ENCODE measurements around the gene USP9X.

DNA sequence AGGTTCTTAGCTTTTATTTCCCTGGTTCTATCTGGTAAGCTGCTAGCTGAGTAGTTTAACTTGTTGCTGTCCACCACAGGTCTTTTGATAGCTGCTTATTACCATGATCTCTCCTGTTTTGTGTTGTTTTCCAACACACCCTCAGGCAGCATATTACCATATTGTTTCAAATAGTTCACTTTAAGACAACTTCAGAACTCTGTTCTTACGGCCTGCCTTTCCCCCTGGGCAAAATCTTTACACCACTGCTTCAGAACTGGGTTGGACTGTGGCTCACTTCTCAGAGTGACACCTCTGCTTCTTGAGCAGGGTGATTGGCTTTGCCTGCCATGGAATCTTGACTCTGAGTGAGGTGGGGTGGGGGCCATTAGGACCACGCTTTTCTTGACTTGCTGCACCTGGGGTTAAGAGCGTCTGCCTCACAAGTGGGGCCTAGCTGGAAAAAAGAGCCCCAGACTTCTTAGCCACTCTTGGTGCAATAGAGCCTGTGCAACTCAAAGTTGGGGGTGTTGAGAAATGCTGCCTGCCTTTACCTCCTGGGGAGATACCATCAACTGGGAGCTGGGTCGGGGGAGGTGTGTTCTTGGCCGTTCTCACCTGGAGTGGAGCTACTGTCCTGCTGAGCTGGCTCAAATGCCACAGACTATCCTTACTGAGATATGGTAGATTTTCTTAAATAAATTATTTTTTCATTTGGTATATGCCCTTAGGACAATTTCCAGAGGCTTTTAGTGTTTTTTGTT lies 23.4 kb downstream of the USP9X start:
- TF ChIP-seq GFI1B (tag by site-specific recombination; IDR thresholded peaks at IDR 0.05) (no peak), KLF9 (tag by site-specific recombination; IDR thresholded peaks at IDR 0.05; ENCODE audit: low read depth) (no peak), ZNF292 (tag by site-specific recombination; IDR thresholded peaks at IDR 0.05; ENCODE audit: borderline replicate concordance, low read depth) (no peak), PBX3 (CRISPR knock-in tag; IDR thresholded peaks at IDR 0.05) (no peak), YY1 (tag by site-specific recombination; IDR thresholded peaks at IDR 0.05) (no peak), ZSCAN5A (tag by site-specific recombination; IDR thresholded peaks at IDR 0.05) (no peak), ZNF302 (tag by site-specific recombination; IDR thresholded peaks at IDR 0.05; ENCODE audit: low read depth) (no peak), ZNF501 (tag by site-specific recombination; IDR thresholded peaks at IDR 0.05) (no peak), ZNF626 (tag by site-specific recombination; IDR thresholded peaks at IDR 0.05) (no peak), ZEB2 (tag by site-specific recombination; IDR thresholded peaks at IDR 0.05) (no peak), SETDB1 (IDR thresholded peaks at IDR 0.05; ENCODE audit: insufficient read length, low read length) (no peak)
- TF ChIP-seq, protein P1, sequence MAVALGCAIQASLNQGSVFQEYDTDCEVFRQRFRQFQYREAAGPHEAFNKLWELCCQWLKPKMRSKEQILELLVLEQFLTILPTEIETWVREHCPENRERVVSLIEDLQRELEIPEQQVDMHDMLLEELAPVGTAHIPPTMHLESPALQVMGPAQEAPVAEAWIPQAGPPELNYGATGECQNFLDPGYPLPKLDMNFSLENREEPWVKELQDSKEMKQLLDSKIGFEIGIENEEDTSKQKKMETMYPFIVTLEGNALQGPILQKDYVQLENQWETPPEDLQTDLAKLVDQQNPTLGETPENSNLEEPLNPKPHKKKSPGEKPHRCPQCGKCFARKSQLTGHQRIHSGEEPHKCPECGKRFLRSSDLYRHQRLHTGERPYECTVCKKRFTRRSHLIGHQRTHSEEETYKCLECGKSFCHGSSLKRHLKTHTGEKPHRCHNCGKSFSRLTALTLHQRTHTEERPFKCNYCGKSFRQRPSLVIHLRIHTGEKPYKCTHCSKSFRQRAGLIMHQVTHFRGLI (tag by site-specific recombination; IDR thresholded peaks at IDR 0.05): no peak
- TF ChIP-seq, protein P2, sequence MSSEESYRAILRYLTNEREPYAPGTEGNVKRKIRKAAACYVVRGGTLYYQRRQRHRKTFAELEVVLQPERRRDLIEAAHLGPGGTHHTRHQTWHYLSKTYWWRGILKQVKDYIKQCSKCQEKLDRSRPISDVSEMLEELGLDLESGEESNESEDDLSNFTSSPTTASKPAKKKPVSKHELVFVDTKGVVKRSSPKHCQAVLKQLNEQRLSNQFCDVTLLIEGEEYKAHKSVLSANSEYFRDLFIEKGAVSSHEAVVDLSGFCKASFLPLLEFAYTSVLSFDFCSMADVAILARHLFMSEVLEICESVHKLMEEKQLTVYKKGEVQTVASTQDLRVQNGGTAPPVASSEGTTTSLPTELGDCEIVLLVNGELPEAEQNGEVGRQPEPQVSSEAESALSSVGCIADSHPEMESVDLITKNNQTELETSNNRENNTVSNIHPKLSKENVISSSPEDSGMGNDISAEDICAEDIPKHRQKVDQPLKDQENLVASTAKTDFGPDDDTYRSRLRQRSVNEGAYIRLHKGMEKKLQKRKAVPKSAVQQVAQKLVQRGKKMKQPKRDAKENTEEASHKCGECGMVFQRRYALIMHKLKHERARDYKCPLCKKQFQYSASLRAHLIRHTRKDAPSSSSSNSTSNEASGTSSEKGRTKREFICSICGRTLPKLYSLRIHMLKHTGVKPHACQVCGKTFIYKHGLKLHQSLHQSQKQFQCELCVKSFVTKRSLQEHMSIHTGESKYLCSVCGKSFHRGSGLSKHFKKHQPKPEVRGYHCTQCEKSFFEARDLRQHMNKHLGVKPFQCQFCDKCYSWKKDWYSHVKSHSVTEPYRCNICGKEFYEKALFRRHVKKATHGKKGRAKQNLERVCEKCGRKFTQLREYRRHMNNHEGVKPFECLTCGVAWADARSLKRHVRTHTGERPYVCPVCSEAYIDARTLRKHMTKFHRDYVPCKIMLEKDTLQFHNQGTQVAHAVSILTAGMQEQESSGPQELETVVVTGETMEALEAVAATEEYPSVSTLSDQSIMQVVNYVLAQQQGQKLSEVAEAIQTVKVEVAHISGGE (tag by site-specific recombination; conservative IDR thresholded peaks at IDR 0.05; ENCODE audit: low read depth): no peak
- TF ChIP-seq, protein P3, sequence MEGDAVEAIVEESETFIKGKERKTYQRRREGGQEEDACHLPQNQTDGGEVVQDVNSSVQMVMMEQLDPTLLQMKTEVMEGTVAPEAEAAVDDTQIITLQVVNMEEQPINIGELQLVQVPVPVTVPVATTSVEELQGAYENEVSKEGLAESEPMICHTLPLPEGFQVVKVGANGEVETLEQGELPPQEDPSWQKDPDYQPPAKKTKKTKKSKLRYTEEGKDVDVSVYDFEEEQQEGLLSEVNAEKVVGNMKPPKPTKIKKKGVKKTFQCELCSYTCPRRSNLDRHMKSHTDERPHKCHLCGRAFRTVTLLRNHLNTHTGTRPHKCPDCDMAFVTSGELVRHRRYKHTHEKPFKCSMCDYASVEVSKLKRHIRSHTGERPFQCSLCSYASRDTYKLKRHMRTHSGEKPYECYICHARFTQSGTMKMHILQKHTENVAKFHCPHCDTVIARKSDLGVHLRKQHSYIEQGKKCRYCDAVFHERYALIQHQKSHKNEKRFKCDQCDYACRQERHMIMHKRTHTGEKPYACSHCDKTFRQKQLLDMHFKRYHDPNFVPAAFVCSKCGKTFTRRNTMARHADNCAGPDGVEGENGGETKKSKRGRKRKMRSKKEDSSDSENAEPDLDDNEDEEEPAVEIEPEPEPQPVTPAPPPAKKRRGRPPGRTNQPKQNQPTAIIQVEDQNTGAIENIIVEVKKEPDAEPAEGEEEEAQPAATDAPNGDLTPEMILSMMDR (tag by site-specific recombination; IDR thresholded peaks at IDR 0.05): no peak
